Measurements from ENCODE around the gene TENM3.

The TENM3 gene

GRCh38 chr4:182624281-182624680 lies 381.1 kb downstream of the TENM3 start:
- DNase-seq (ENCODE audit: low read depth in 2 of 2), result no peak

- no peak for DNase-seq (ENCODE audit: low read depth in 2 of 2)
These were observed 382.0 kb downstream of the TENM3 start for GRCh38 chr4:182625193-182625592.

- no peak for DNase-seq (ENCODE audit: low read depth in 2 of 2)
These were observed 384.8 kb downstream of the TENM3 start for GRCh38 chr4:182627996-182628395.

- no peak for DNase-seq (ENCODE audit: low read depth in 2 of 2)
These were observed 385.3 kb downstream of the TENM3 start for GRCh38 chr4:182628544-182628943.

- DNase-seq (ENCODE audit: low read depth in 2 of 2), result no peak
These were observed 385.9 kb downstream of the TENM3 start for GRCh38 chr4:182629096-182629495.

DNA sequence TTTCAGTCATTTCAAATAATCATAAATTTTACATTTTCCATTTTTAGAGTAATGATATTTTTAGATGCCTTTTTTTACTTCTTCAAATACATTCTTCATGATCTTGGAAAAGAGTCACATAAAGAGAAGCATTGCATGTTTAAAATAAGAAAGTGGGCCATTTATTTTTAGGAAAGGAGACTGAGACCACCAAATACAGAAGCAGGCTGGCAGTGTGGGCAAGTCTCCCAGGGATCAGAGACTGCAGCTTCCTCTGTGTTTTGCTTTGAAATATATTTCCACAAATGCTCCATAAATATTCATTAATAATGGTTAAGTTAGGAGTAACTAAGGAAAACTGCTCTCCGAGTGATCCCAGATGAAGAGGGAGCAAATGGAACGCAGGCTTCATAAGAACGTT lies 397.3 kb downstream of the TENM3 start:
- no peak for DNase-seq (ENCODE audit: low read depth in 2 of 2)

DNA sequence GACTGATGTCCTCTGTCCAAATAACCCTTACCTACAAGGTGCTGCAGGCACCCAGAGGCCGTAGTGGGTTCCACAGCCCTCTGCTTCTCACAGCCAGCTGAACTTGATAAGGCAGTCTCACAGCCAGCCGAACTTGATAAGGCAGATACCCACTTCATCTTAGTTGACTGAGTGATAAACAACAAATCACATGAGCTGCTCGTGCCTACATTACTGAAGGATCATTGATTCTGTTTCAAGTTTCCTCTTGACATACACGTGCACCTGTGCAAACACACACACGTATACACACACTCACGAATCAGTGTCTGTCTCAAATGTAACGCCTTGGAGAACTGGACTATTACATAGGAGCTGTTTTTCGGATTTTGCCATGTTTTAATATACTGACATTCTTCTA lies 397.7 kb downstream of the TENM3 start:
- no peak for DNase-seq (ENCODE audit: low read depth in 2 of 2)

- no peak for DNase-seq (ENCODE audit: low read depth in 2 of 2)
These were observed 399.6 kb downstream of the TENM3 start for GRCh38 chr4:182642831-182643230.

DNA sequence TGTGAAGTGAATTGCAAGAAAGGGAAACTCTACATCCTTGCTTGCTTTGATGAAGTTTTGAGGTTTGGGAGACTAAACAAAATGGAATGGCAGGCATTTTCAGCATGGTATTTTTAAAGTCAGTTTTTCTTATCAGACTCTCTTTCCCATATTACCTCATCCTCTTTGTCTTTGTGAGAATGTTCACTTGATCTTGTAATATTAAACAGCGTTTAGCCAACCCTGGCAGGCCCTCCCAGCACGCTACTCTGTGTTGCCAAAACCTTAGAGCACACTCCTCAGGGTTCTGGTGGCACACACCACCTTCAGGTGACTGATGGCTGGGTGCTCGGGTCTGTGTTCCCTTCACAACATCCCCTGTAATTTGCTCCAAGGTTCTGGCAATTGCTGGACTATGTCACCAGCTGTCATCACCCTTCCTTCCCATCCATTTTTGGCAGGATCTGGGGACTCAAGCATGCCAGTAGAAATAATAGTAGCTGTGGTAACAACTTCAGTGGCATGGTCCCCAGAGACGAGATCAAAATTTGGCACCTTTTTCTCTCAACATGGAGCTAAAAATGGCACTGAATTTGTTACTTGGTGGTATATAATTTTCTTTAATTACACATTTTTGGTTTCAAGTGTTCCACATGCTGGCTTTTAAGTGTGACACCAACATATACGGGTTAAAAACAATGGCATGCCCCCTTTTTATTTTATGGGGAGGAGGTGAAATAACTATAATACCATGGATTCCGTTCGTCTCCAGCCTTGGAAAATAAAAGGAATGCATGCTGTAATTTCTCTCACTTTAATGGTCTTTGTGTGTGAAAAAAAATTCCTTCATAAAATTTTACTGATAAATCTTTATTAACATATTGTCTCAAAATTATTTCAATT lies 400.8 kb downstream of the TENM3 start:
- DNase-seq (ENCODE audit: low read depth in 2 of 2), result no peak

DNA sequence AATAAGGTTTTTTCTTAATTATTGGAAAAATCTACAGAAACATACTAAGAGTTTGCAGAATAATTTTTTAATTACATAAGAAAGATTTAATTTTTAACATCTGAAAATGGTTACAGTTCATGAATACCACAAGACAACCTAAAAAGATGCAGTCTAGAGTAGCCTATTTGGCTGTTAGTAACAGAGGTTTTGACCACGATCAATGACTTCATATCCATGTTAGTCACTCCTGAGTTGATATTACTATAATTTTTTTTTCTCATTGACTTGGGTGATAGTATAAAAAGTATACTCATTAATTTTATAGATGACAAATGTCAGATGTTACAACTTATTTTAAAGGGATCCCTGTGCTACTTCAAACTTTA lies 401.5 kb downstream of the TENM3 start:
- DNase-seq (ENCODE audit: low read depth in 2 of 2), result no peak

DNA sequence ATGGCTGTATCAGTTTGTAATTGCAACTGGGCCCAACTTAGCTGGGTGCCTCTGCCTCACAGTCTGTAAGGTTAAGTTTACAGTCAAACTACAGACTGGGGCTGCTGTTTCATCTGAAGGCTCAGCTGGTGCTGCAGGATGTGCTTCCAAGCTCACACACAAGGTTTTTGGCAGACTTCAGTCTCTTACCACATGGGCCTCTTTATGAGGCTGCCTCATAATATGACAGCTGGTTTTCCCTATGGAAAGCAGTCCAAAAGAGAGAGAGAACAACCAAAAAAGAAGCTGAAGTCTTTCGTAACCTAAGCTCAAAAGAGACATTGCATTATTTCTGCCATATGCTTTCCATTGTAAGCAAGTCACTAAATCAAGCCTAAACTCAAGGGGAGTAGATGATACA lies 402.3 kb downstream of the TENM3 start:
- no peak for DNase-seq (ENCODE audit: low read depth in 2 of 2)

- DNase-seq (ENCODE audit: low read depth in 2 of 2), result no peak
These were observed 404.6 kb downstream of the TENM3 start for GRCh38 chr4:182647646-182648300.

GRCh38 chr4:182648766-182649165 lies 405.6 kb downstream of the TENM3 start:
- DNase-seq (ENCODE audit: low read depth in 2 of 2), result no peak

- no peak for DNase-seq (ENCODE audit: low read depth in 2 of 2)
These were observed 406.7 kb downstream of the TENM3 start for GRCh38 chr4:182649698-182650477.

- DNase-seq (ENCODE audit: low read depth in 2 of 2), result no peak
These were observed 410.4 kb downstream of the TENM3 start for GRCh38 chr4:182653596-182653995.

- no peak for DNase-seq (ENCODE audit: low read depth in 2 of 2)
These were observed 412.1 kb downstream of the TENM3 start for GRCh38 chr4:182655340-182655739.

GRCh38 chr4:182662551-182662950 lies 419.3 kb downstream of the TENM3 start:
- DNase-seq (ENCODE audit: low read depth in 2 of 2), result no peak

- no peak for DNase-seq (ENCODE audit: low read depth in 2 of 2)
These were observed 428.0 kb downstream of the TENM3 start for GRCh38 chr4:182671231-182671630.

- no peak for DNase-seq (ENCODE audit: low read depth in 2 of 2)
These were observed 428.5 kb downstream of the TENM3 start for GRCh38 chr4:182671749-182672148.

DNA sequence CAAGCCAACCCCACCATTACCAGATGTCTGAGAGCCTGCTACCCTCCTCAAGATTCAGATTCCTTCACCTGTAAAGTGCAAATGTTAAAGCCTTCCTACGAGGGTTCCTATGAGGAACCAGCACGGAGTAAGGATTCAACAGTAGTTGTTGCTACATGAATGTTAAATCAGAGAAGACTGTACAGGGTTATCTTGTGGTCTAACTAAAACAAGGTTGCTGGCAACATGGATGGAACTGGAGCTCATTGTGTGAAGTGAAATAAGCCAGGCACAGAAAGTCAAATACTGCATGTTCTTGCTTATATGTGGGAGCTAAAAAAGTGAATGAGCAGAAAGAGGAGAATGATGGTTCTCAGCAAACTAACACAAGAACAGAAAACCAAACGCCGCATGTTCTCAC lies 435.4 kb downstream of the TENM3 start:
- DNase-seq (ENCODE audit: low read depth in 2 of 2), result no peak

GRCh38 chr4:182679533-182679932 lies 436.3 kb downstream of the TENM3 start:
- no peak for DNase-seq (ENCODE audit: low read depth in 2 of 2)

DNA sequence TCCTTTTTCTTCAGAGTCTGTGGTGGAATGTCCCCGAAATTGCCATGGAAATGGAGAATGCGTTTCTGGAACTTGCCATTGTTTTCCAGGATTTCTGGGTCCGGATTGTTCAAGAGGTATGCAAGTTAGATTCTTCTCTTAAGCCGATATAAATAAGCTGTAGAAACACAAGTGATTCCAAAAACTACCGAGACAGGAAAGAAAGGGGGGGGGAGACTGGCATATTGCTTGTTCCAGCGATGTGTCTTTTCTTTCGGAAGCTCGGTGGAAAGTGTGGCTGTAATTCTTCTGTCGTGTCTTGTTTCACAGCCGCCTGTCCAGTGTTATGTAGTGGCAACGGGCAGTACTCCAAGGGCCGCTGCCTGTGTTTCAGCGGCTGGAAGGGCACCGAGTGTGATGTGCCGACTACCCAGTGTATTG lies 437.0 kb downstream of the TENM3 start:
- no peak for DNase-seq (ENCODE audit: low read depth in 2 of 2)

DNA sequence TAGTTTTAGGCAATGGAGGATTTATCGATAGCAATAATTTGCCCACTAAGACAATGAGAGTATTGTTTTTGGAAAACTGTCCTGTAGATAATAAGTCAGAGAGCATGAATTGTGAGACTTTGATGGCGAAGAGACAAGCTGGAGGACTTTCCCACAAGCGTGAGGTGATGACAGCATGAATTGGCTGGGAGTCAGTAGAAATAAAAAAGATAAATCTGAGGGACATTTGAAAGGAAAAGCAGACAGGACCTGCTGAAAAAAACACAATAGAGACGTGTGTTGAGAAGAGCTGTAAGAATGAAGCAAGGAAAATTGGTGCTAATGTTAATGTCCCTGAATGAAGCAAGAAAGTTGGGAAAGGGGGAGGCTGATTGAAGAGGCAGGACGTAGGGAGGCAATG lies 440.5 kb downstream of the TENM3 start:
- no peak for DNase-seq (ENCODE audit: low read depth in 2 of 2)
